Kidney tubule cell (primary cell): ENCODE results near the gene CXCL1.

ENCODE experiments used
- DNase-seq: peaks from one replicate; pipeline ENCODE4 v3.0.0-alpha.2; 2018; ENCODE audit warnings: low spot score

Gene CXCL1

GRCh38 chr4:73852771-73853170 is 16.4 kb upstream of the CXCL1 start:
- no peak for DNase-seq

- DNase-seq, result peak; percentile 51
These were observed 15.9 kb upstream of the CXCL1 start, which contains the start of gene PF4V1 for GRCh38 chr4:73853246-73853704. PF4V1 (plus strand) TSS chr4:73853296; CDS start chr4:73853363, 67 bp downstream.

- DNase-seq, result no peak
These were observed 15.3 kb upstream of the CXCL1 start for GRCh38 chr4:73853718-73854473.

- DNase-seq, result peak; percentile 78
These were observed 13.8 kb upstream of the CXCL1 start for GRCh38 chr4:73855406-73855805.

- DNase-seq, result peak; percentile 88
These were observed 12.7 kb upstream of the CXCL1 start for GRCh38 chr4:73856518-73856917.

GRCh38 chr4:73859614-73860088 is 9.5 kb upstream of the CXCL1 start:
- DNase-seq, result peak; percentile 51

GRCh38 chr4:73860181-73860580 is 9.0 kb upstream of the CXCL1 start:
- DNase-seq, result peak; percentile 71

- no peak for DNase-seq
These were observed 8.3 kb upstream of the CXCL1 start for GRCh38 chr4:73860917-73861316.

GRCh38 chr4:73862322-73862721 is 6.9 kb upstream of the CXCL1 start:
- DNase-seq, result peak; percentile 39

GRCh38 chr4:73864365-73864764 is 4.8 kb upstream of the CXCL1 start:
- DNase-seq, result peak; percentile 71

GRCh38 chr4:73864961-73865360 is 4.2 kb upstream of the CXCL1 start:
- DNase-seq, result no peak

- no peak for DNase-seq
These were observed 3.6 kb upstream of the CXCL1 start for GRCh38 chr4:73865431-73866096.

- no peak for DNase-seq
These were observed 2.9 kb upstream of the CXCL1 start for GRCh38 chr4:73866246-73866645.

- peak; percentile 89 for DNase-seq
These were observed 1.4 kb upstream of the CXCL1 start for GRCh38 chr4:73867783-73868182.

- DNase-seq, result no peak
These were observed 725 bp upstream of the CXCL1 start for GRCh38 chr4:73868206-73869129.

- peak; percentile 86 for DNase-seq
These were observed 1.1 kb downstream of the CXCL1 start for GRCh38 chr4:73870260-73870659.

GRCh38 chr4:73870768-73871167 is 1.6 kb downstream of the CXCL1 start:
- peak; percentile 78 for DNase-seq

GRCh38 chr4:73871511-73872310 is 2.5 kb downstream of the CXCL1 start:
- DNase-seq, result peak; percentile 86

GRCh38 chr4:73872316-73873108 is 3.3 kb downstream of the CXCL1 start:
- DNase-seq, result peak; percentile 86

GRCh38 chr4:73874386-73874785 is 5.2 kb downstream of the CXCL1 start:
- no peak for DNase-seq
